OCI-LY7 (cell line): ENCODE results near the gene DOK1. TPM values are rescaled to one million over a fixed set of nuclear protein-coding genes. Genes with fewer than 3 reads are reported as not detected.

Source experiments
- BruUV-seq: library from RNA; stranded (reverse); fragments of 400-500 nt; replicated peaks from 2 replicates; lab custom pipeline; 2021; lab: Mats Ljungman, UMichigan
- CTCF ChIA-PET: fragments of 300-600 bp; sonication (Branson Sonifier 250); formaldehyde crosslinking; loops from one replicate; lab custom pipeline; 2022; ENCODE audit warnings: antibody characterized with exemption; ENCODE audit not compliant: unreplicated experiment; lab: Charles Lee
- POLR2A ChIA-PET: fragments of 300-600 bp; sonication (Branson Sonifier 250); formaldehyde crosslinking; loops from one replicate; lab custom pipeline; 2022; ENCODE audit warnings: antibody characterized with exemption; lab: Charles Lee
- DNase-seq: peaks from one replicate; pipeline ENCODE4 v3.0.0-alpha.2; 2015; ENCODE audit warnings: low spot score
- H2AFZ ChIP-seq: fragments of 200-600 bp; sonication (generic), shearing (Covaris generic); 2 replicates; pipeline ENCODE4 v1.6.1; 2014; ENCODE audit warnings: mild to moderate bottlenecking, antibody characterized with exemption, low read length, moderate library complexity
- H3K27ac ChIP-seq: fragments of 200-600 bp; sonication (generic); 2 replicates; pipeline ENCODE4 v1.5.1; 2014; ENCODE audit warnings: mixed run types, low read depth, mild to moderate bottlenecking, moderate library complexity, low read length, inconsistent platforms; ENCODE audit not compliant: poor library complexity, severe bottlenecking
- H3K36me3 ChIP-seq: fragments of 200-600 bp; sonication (generic); 2 replicates; pipeline ENCODE4 v1.6.1; 2014; ENCODE audit warnings: mild to moderate bottlenecking, antibody characterized with exemption, low read length, moderate library complexity, mixed read lengths; ENCODE audit not compliant: insufficient read depth
- H3K4me1 ChIP-seq: fragments of 200-600 bp; sonication (generic); 2 replicates; pipeline ENCODE4 v1.5.1; 2014; ENCODE audit warnings: mild to moderate bottlenecking, low read length; ENCODE audit not compliant: insufficient read depth, poor library complexity, severe bottlenecking
- H3K4me2 ChIP-seq: fragments of 200-600 bp; sonication (generic); 2 replicates; pipeline ENCODE4 v1.6.1; 2014; ENCODE audit warnings: mild to moderate bottlenecking, low read length
- H3K4me3 ChIP-seq: fragments of 200-600 bp; sonication (generic); 2 replicates; pipeline ENCODE4 v1.5.1; 2014; ENCODE audit warnings: mild to moderate bottlenecking, low read depth, low read length; ENCODE audit not compliant: poor library complexity, severe bottlenecking
- H3K79me2 ChIP-seq: fragments of 200-600 bp; sonication (generic); 2 replicates; pipeline ENCODE4 v1.6.1; 2016; ENCODE audit warnings: low read depth, mild to moderate bottlenecking, low read length, moderate library complexity, mixed read lengths; ENCODE audit not compliant: insufficient read depth
- H3K9me2 ChIP-seq: fragments of 200-600 bp; sonication (generic); 2 replicates; pipeline ENCODE4 v1.6.1; 2016; ENCODE audit warnings: mild to moderate bottlenecking, low read length, mixed read lengths; ENCODE audit not compliant: insufficient read depth
- H3K9me3 ChIP-seq: fragments of 200-600 bp; sonication (generic); 2 replicates; pipeline ENCODE4 v1.6.1; 2014; ENCODE audit warnings: mild to moderate bottlenecking, mixed run types, low read length, mixed read lengths
- H4K20me1 ChIP-seq: fragments of 200-600 bp; sonication (generic); 2 replicates; pipeline ENCODE4 v1.6.1; 2014; ENCODE audit warnings: mild to moderate bottlenecking, antibody characterized with exemption, low read length, moderate library complexity, mixed read lengths; ENCODE audit not compliant: insufficient read depth
- EZH2phosphoT487 ChIP-seq: fragments of 200-600 bp; sonication (generic); IDR thresholded peaks from 2 replicates; pipeline ENCODE4 v1.6.1; 2018; ENCODE audit warnings: low read depth, borderline replicate concordance, mild to moderate bottlenecking, mixed run types, antibody characterized with exemption, low read length, moderate library complexity, mixed read lengths
- intact Hi-C: fragments of 100-400 bp; cut with micrococcal nuclease; formaldehyde crosslinking; loops from one replicate; pipeline ENCODE4 v1.10.0; 2022; ENCODE audit not compliant: unreplicated experiment
- total RNA-seq, 2 experiments: library from RNA; depleted of rRNA in 1 of 2; stranded (reverse); fragments of >200 nt in 1 of 2; shearing (Covaris generic) in 1 of 2; gene quantifications; 2 replicates each; pipeline ENCODE4 v1.2.3, GENCODE V29; 2014 to 2022
- TF ChIP-seq, protein P1 (sequence below): fragments of 200-600 bp; sonication (generic); conservative IDR thresholded peaks from 2 replicates; pipeline ENCODE4 v1.5.1; 2014; ENCODE audit warnings: mild to moderate bottlenecking, antibody characterized with exemption, low read length, moderate library complexity, mixed read lengths

DOK1 gene
- total RNA-seq, 2 experiments from 2014 or later: 9.5 to 13.4 TPM

DNA sequence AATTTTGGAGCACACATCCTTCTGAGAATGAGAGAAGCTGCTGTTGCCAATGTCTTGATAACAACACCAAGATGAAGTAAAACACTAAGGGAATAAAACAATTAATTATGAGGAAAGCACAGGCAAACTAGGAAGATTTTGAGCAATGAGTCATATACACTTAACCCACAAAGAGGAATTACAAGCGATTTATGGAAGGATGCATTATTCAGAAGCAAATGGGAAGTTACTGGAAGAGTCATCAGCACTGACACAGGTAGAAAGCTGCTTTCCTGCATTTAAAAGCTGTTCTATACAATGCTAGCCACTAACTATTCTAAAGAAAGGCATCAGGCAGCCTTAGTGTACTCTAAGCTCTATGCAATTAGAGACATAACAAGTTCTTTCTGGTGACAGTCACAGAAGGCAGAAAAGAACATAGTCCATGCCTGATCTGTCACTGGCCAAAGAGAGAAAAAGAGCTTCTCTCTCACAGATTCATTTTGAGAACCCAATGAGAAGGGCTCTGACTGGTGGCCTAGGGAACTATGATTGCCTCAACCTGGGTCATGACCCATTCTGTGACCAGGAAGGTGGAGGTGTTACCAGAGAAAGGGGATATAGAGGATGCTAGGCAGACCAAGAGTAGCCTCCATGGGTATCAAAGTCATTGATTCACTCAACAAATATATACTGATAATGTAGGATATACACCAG, 48.2 kb downstream of the DOK1 start:
- H3K9me2 ChIP-seq: no peaks in the 10 kb centered on the region
- H3K36me3 ChIP-seq: no peaks in the 10 kb centered on the region
- H3K27ac ChIP-seq: no peak overlapping the region
- DNase-seq: no peak
- H3K4me2 ChIP-seq: no peak overlapping the region
- BruUV-seq: no TSS peak
- H3K79me2 ChIP-seq: no peaks in the 10 kb centered on the region
- H4K20me1 ChIP-seq: no peaks in the 10 kb centered on the region
- TF ChIP-seq, protein P1, sequence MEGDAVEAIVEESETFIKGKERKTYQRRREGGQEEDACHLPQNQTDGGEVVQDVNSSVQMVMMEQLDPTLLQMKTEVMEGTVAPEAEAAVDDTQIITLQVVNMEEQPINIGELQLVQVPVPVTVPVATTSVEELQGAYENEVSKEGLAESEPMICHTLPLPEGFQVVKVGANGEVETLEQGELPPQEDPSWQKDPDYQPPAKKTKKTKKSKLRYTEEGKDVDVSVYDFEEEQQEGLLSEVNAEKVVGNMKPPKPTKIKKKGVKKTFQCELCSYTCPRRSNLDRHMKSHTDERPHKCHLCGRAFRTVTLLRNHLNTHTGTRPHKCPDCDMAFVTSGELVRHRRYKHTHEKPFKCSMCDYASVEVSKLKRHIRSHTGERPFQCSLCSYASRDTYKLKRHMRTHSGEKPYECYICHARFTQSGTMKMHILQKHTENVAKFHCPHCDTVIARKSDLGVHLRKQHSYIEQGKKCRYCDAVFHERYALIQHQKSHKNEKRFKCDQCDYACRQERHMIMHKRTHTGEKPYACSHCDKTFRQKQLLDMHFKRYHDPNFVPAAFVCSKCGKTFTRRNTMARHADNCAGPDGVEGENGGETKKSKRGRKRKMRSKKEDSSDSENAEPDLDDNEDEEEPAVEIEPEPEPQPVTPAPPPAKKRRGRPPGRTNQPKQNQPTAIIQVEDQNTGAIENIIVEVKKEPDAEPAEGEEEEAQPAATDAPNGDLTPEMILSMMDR: no peak
- POLR2A ChIA-PET: interaction anchor here (0.6 to 2.8 kb wide), 4 partner anchors 9 to 250 kb away, joined by 3 to 14 read pairs (median 4); no protein-coding TSS in a partner anchor
- no peak overlapping the region for H3K4me3 ChIP-seq
- H3K9me3 ChIP-seq: no peaks in the 10 kb centered on the region
- no peak overlapping the region for H2AFZ ChIP-seq
- CTCF ChIA-PET: no interaction called here
- no peaks in the 10 kb centered on the region for H3K4me1 ChIP-seq
- intact Hi-C loops: no loop called here

DNA sequence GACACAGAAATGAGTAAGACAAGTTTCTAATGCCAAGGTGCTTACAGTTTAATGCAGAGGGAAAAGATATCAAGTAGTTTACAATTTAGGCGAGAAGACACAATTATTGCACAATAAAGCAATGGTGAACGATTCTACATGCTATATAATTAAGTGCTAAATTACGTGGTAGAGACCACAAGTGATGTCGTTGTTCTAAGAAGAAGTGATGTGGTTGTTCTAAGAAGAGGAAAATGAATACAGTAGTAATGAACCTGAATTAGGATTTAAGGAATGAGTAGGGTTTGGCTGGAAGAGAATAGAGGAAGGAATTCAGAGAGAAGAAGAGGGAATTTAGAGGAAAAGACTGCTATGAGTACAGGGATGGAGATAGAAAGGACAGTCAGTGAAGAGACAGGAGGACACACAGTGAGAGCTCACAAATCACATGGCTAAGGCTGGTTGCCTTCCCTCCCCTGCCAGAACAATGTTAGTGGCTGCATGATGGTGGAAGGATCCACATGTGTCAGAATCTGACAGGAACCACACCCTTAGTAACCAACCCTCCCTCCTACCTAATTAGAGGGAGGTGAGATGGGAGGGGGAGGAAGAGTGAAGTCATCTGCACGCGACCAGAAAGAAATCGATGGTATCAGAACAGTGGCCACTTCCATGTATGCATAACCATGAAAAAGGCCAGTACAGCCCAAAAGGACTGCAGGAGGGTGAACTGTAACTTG, 48.9 kb downstream of the DOK1 start:
- no peak overlapping the region for H3K4me3 ChIP-seq
- TF ChIP-seq, protein P1: no peak
- TF ChIP-seq EZH2phosphoT487: no peak

DNA sequence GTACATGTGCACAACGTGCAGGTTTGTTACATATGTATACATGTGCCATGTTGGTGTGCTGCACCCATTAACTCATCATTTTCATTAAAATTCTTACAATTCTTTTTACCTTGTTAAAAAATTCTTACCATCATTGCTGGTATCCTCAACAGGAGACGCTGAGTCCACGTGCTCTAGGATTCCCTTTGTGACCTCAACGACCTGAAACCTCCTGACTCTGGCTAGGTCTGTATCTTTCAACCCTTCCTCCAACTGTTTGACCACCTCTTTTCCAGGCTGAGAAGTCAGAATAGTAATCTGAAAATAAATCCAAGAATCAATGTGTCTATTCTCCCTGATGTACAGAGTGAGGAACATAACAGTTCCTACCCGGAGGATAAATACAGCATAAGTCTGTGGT, 52.4 kb downstream of the DOK1 start:
- CTCF ChIA-PET: no interaction called here

More for the DNA sequence above, 48.9 kb downstream of the DOK1 start:
- intact Hi-C loops: no loop called here
- BruUV-seq: no TSS peak
- Histone ChIP-seq H3K4me1 (no peaks in the 10 kb centered on the region), H4K20me1 (no peaks in the 10 kb centered on the region), H3K9me2 (no peaks in the 10 kb centered on the region), H2AFZ (no peak overlapping the region), H3K4me2 (no peak overlapping the region), H3K36me3 (no peaks in the 10 kb centered on the region), H3K79me2 (no peaks in the 10 kb centered on the region), H3K9me3 (no peaks in the 10 kb centered on the region), H3K27ac (no peak overlapping the region)
- ChIA-PET CTCF (no interaction called here), POLR2A (interaction anchor here (1.4 to 2.8 kb wide), 2 partner anchors 10 to 15 kb away, joined by 4 to 14 read pairs; no protein-coding TSS in a partner anchor)
- no peak for DNase-seq

More for the DNA sequence above, 52.4 kb downstream of the DOK1 start:
- H3K4me2 ChIP-seq: no peak overlapping the region
- no peak for DNase-seq
- H3K9me3 ChIP-seq: no peaks in the 10 kb centered on the region
- intact Hi-C loops: no loop called here
- H2AFZ ChIP-seq: no peak overlapping the region
- POLR2A ChIA-PET: no interaction called here
- no peaks in the 10 kb centered on the region for H3K79me2 ChIP-seq
- no peaks in the 10 kb centered on the region for H3K9me2 ChIP-seq
- H3K36me3 ChIP-seq: no peaks in the 10 kb centered on the region
- no peaks in the 10 kb centered on the region for H4K20me1 ChIP-seq
- BruUV-seq: no TSS peak
- no peak for TF ChIP-seq EZH2phosphoT487
- TF ChIP-seq, protein P1: no peak
- H3K4me3 ChIP-seq: no peak overlapping the region
- H3K4me1 ChIP-seq: no peaks in the 10 kb centered on the region
- H3K27ac ChIP-seq: no peak overlapping the region
